NB4 (cell line): ENCODE results near the gene GEN1.

ENCODE experiments used
- DNase-seq: peaks from one replicate; pipeline ENCODE4 v3.0.0; 2010; ENCODE audit warnings: low read depth
- H3K4me3 ChIP-seq: one replicate; pipeline ENCODE4 v1.5.1; 2011; ENCODE audit warnings: mild to moderate bottlenecking, low read depth, low read length, moderate library complexity
- CTCF ChIP-seq: IDR thresholded peaks from one replicate; pipeline ENCODE4 v1.5.1; 2012; ENCODE audit warnings: low read depth, low read length
- MAX ChIP-seq: IDR thresholded peaks from 2 replicates; pipeline ENCODE4 v1.6.1; 2011; ENCODE audit warnings: low read depth, low read length
- MYC ChIP-seq: IDR thresholded peaks from 2 replicates; pipeline ENCODE4 v1.6.1; 2011; ENCODE audit warnings: low read depth, low read length
- POLR2A ChIP-seq: IDR thresholded peaks from 2 replicates; pipeline ENCODE4 v1.6.1; 2011; ENCODE audit warnings: mild to moderate bottlenecking; ENCODE audit not compliant: insufficient read length; ENCODE audit errors: extremely low read depth

GEN1 gene

GRCh38 chr2:17793803-17794354 is 39.9 kb downstream of the GEN1 start:
- DNase-seq: no peak
- no peak overlapping the region for H3K4me3 ChIP-seq
- TF ChIP-seq CTCF: no peak
- TF ChIP-seq MYC: no peak
- TF ChIP-seq MAX: no peak
- TF ChIP-seq POLR2A: no peak

GRCh38 chr2:17795309-17795708 is 41.4 kb downstream of the GEN1 start:
- no peak overlapping the region for H3K4me3 ChIP-seq
- DNase-seq: no peak
- TF ChIP-seq MAX (no peak), POLR2A (no peak), MYC (no peak), CTCF (no peak)

GRCh38 chr2:17798338-17798737 is 44.4 kb downstream of the GEN1 start:
- DNase-seq: no peak

GRCh38 chr2:17799301-17800120 is 45.6 kb downstream of the GEN1 start:
- DNase-seq: no peak

More at GRCh38 chr2:17798338-17798737, 44.4 kb downstream of the GEN1 start:
- TF ChIP-seq MYC: no peak
- TF ChIP-seq CTCF: no peak
- no peak for TF ChIP-seq POLR2A
- no peak for TF ChIP-seq MAX
- H3K4me3 ChIP-seq: no peak overlapping the region

GRCh38 chr2:17800219-17800618 is 46.3 kb downstream of the GEN1 start:
- TF ChIP-seq MYC: no peak
- TF ChIP-seq MAX: no peak
- no peak for TF ChIP-seq CTCF
- no peak for TF ChIP-seq POLR2A
- no peak for DNase-seq
- no peak overlapping the region for H3K4me3 ChIP-seq

More at GRCh38 chr2:17799301-17800120, 45.6 kb downstream of the GEN1 start:
- TF ChIP-seq POLR2A: no peak
- TF ChIP-seq CTCF: no peak
- TF ChIP-seq MAX: no peak
- TF ChIP-seq MYC: no peak
- H3K4me3 ChIP-seq: no peak overlapping the region
